Measurements from ENCODE around the gene PPP4C.

Gene PPP4C

GRCh38 chr16:30075503-30076275, at the start of gene PPP4C:
TSS of gene PPP4C (plus strand) at chr16:30075994. CDS start at chr16:30076378, 384 bp downstream.
- Histone ChIP-seq H3K27me3 (ENCODE audit: control insufficient read depth, low read length) (no peaks in the 10 kb centered on the region), H3K27ac (ENCODE audit: low read depth, low read length) (peak within 1 kb of the TSS; percentile 78), H3F3A (ENCODE audit: control insufficient read depth, insufficient read depth) (peaks cover 41% of the 10 kb centered on the region), H3K9me3 (ENCODE audit: control insufficient read depth, insufficient read depth, low read length) (no peaks in the 10 kb centered on the region), H3K79me2 (ENCODE audit: control insufficient read depth, low read length) (peaks cover 54% of the 10 kb centered on the region), H3K36me3 (ENCODE audit: control insufficient read depth, low read length) (peaks cover 64% of the 10 kb centered on the region), H3K4me2 (ENCODE audit: low read length) (peak within 1 kb of the TSS; percentile 87), H4K20me1 (ENCODE audit: control insufficient read depth, insufficient read depth, low read depth, low read length) (peaks cover 20% of the 10 kb centered on the region), H3K4me3 (ENCODE audit: low read length) (peak within 1 kb of the TSS; percentile 91), H3K9me2 (replicated peaks; ENCODE audit: control insufficient read depth, low read length) (no peaks in the 10 kb centered on the region), H3K4me1 (ENCODE audit: control insufficient read depth, low read length) (peaks cover 27% of the 10 kb centered on the region)
- no peak for TF ChIP-seq EZH2phosphoT487 (IDR thresholded peaks at IDR 0.05; ENCODE audit: borderline replicate concordance, low read length)
- TF ChIP-seq, protein P1, sequence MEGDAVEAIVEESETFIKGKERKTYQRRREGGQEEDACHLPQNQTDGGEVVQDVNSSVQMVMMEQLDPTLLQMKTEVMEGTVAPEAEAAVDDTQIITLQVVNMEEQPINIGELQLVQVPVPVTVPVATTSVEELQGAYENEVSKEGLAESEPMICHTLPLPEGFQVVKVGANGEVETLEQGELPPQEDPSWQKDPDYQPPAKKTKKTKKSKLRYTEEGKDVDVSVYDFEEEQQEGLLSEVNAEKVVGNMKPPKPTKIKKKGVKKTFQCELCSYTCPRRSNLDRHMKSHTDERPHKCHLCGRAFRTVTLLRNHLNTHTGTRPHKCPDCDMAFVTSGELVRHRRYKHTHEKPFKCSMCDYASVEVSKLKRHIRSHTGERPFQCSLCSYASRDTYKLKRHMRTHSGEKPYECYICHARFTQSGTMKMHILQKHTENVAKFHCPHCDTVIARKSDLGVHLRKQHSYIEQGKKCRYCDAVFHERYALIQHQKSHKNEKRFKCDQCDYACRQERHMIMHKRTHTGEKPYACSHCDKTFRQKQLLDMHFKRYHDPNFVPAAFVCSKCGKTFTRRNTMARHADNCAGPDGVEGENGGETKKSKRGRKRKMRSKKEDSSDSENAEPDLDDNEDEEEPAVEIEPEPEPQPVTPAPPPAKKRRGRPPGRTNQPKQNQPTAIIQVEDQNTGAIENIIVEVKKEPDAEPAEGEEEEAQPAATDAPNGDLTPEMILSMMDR (IDR thresholded peaks at IDR 0.05; ENCODE audit: low read depth, low read length, poor library complexity, severe bottlenecking): no peak

DNA sequence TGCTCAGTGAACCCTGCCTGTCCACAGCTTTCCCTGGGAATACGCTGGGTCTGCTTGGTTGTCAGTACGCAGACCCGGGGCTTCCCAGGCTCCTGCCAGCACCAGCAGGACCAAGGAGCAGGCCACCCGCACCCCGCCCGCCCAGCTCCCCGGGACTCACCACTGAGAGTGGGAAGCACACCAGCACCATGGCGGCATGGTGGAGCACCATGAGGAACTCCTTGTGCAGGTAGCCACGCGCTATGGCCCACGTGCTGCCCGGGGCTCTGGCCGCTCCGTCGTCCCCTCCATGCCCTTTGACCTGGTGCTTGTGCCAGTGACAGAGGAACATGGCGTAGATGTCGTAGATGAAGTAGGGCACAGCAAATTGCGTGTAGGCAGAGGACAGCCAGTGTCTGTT, 49.3 kb upstream of the PPP4C start:
- H3K36me3 ChIP-seq (ENCODE audit: control insufficient read depth, low read length): no peaks in the 10 kb centered on the region

DNA sequence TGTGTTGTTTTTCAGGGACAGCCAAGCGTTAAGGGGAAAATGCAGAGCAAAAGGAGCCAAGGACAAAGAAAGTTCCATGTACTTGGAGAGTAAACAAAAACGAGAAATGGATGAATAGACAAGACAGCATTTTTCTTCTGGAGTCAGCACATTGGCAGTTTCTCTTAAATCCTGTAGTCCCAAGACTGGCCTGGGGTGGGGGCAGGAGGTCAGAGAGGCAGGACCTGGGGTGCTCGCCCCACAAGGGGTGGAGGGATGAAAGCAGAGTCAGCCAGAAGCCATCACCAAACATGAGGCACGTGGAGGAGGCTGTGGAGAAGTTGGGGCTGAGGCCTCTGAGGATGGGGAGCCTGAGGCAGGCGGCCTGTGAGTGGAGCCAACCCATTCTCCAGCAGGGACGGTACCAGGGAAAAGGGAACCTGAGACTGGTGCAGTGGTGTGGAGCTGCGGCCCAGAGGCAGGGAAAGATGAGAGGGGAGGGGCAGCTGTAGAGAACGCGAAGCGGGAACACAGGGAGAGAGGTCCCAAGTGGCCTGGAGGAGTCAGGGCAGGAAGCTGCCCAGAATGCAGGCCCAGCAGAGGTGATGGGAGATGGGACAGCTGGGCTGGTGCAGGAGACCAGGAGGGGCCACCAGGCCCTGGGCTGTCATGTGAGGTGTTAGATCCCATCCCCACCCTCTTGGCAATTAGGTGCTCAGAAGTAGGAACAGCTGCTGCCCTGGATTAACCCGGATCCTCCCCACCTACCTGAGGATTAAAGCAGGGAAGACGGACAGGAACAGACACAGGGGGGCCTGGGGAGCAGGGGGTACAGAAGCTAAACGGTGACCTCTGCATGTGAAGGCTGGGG, 48.0 kb upstream of the PPP4C start:
- H4K20me1 ChIP-seq (ENCODE audit: control insufficient read depth, insufficient read depth, low read depth, low read length): no peaks in the 10 kb centered on the region
- H3K27me3 ChIP-seq (ENCODE audit: control insufficient read depth, low read length): peaks cover 47% of the 10 kb centered on the region
- no peaks in the 10 kb centered on the region for H3K9me3 ChIP-seq (ENCODE audit: control insufficient read depth, insufficient read depth, low read length)
- no peaks in the 10 kb centered on the region for H3F3A ChIP-seq (ENCODE audit: control insufficient read depth, insufficient read depth)
- TF ChIP-seq, protein P1 (IDR thresholded peaks at IDR 0.05; ENCODE audit: low read depth, low read length, poor library complexity, severe bottlenecking): no peak
- TF ChIP-seq EZH2phosphoT487 (IDR thresholded peaks at IDR 0.05; ENCODE audit: borderline replicate concordance, low read length): no peak
- H3K9me2 ChIP-seq (replicated peaks; ENCODE audit: control insufficient read depth, low read length): no peaks in the 10 kb centered on the region
- H3K4me2 ChIP-seq (ENCODE audit: low read length): no peak overlapping the region
- H3K4me3 ChIP-seq (ENCODE audit: low read length): no peak overlapping the region
- no peaks in the 10 kb centered on the region for H3K36me3 ChIP-seq (ENCODE audit: control insufficient read depth, low read length)
- 0 out of 2 replicates have a peak, but pooled peaks cover 3% of the 10 kb centered on the region for H3K4me1 ChIP-seq (ENCODE audit: control insufficient read depth, low read length)
- H3K27ac ChIP-seq (ENCODE audit: low read depth, low read length): no peak overlapping the region
- no peaks in the 10 kb centered on the region for H3K79me2 ChIP-seq (ENCODE audit: control insufficient read depth, low read length)

More for the DNA sequence above, 49.3 kb upstream of the PPP4C start:
- Histone ChIP-seq H3K4me3 (ENCODE audit: low read length) (no peak overlapping the region), H3K27ac (ENCODE audit: low read depth, low read length) (no peak overlapping the region), H3K9me2 (replicated peaks; ENCODE audit: control insufficient read depth, low read length) (no peaks in the 10 kb centered on the region), H3K79me2 (ENCODE audit: control insufficient read depth, low read length) (no peaks in the 10 kb centered on the region), H3K4me2 (ENCODE audit: low read length) (no peak overlapping the region), H3K9me3 (ENCODE audit: control insufficient read depth, insufficient read depth, low read length) (no peaks in the 10 kb centered on the region), H4K20me1 (ENCODE audit: control insufficient read depth, insufficient read depth, low read depth, low read length) (no peaks in the 10 kb centered on the region), H3K4me1 (ENCODE audit: control insufficient read depth, low read length) (peaks cover 4% of the 10 kb centered on the region; the same call in 1 of the 2 replicates), H3F3A (ENCODE audit: control insufficient read depth, insufficient read depth) (no peaks in the 10 kb centered on the region), H3K27me3 (ENCODE audit: control insufficient read depth, low read length) (peaks cover 48% of the 10 kb centered on the region)
- TF ChIP-seq EZH2phosphoT487 (IDR thresholded peaks at IDR 0.05; ENCODE audit: borderline replicate concordance, low read length): no peak
- TF ChIP-seq, protein P1 (IDR thresholded peaks at IDR 0.05; ENCODE audit: low read depth, low read length, poor library complexity, severe bottlenecking): no peak

Data from DOHH2 (cell line).